Skeletal muscle tissue (tissue), 4 donors: ENCODE measurements around the gene TEX2. TPM values are rescaled to one million over a fixed set of nuclear protein-coding genes. Genes with fewer than 3 reads are reported as not detected.
A peak's percentile ranks its signal among the peaks of the same experiment; 100 is the strongest.

ENCODE experiments used
- H3K27ac ChIP-seq: one replicate; pipeline ENCODE4 v1.7.0; 2013; ENCODE audit warnings: mild to moderate bottlenecking, low read depth, low read length, inconsistent platforms
- H3K27me3 ChIP-seq, 3 donors: one replicate each; pipeline ENCODE4 v1.7.0; 2013; ENCODE audit warnings: low read length in 3 of 3; ENCODE audit not compliant: control insufficient read depth in 3 of 3, insufficient read depth in 3 of 3
- H3K36me3 ChIP-seq, 3 donors: one replicate each; pipeline ENCODE4 v1.7.0; 2013; ENCODE audit warnings: low read length in 3 of 3; ENCODE audit not compliant: control insufficient read depth in 3 of 3, insufficient read depth in 3 of 3
- H3K4me1 ChIP-seq, 3 donors: one replicate each; pipeline ENCODE4 v1.7.0; 2013; ENCODE audit warnings: low read length in 3 of 3, mild to moderate bottlenecking in 3 of 3; ENCODE audit not compliant: control insufficient read depth in 3 of 3, insufficient read depth in 3 of 3
- H3K4me3 ChIP-seq, 3 donors: one replicate each; pipeline ENCODE4 v1.7.0; 2013; ENCODE audit warnings: low read length in 3 of 3
- H3K9ac ChIP-seq, 3 donors: one replicate each; pipeline ENCODE4 v1.7.0; 2013; ENCODE audit warnings: low read length in 3 of 3, mild to moderate bottlenecking in 3 of 3, moderate library complexity in 2 of 3, low read depth in 1 of 3
- H3K9me3 ChIP-seq, 3 donors: one replicate each; pipeline ENCODE4 v1.7.0; 2013; ENCODE audit warnings: low read length in 3 of 3; ENCODE audit not compliant: control insufficient read depth in 3 of 3
- total RNA-seq: library from RNA; depleted of rRNA; stranded (reverse); fragments of >200 nt; gene quantifications from one replicate; pipeline ENCODE4 v1.2.3, GENCODE V29; 2014
- donor health status: Osteomylitis.

Gene TEX2
- total RNA-seq, 1 donor from 2014 or later, result 20.4 TPM

DNA sequence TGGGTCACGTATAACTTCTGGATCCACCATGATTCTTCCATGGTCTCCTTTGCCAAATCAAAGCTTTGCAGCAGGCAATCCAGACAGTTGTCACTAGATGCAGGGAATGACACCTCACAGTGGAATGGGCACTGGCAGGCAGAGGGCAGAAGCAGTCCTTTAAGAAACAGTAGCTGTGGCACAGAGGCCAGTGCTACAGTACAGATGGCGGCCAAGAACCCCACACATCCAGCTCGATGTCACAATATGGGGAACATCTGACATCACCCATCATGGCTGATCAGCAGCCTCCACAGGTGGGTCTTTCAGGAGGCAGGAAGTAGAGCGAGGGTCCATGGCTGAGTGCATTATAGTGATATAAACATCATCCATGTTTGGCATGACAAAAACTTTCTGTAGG, 114.4 kb downstream of the TEX2 start:
- Histone ChIP-seq H3K4me1 (peaks cover 60 to 70% (median 60%) of the 10 kb centered on the region in 3 donors), H3K27me3 (no peaks in the 10 kb centered on the region), H3K36me3 (peaks cover 2 to 32% (median 4%) of the 10 kb centered on the region in 3 donors), H3K9me3 (no peaks in the 10 kb centered on the region), H3K4me3 (peak overlapping the region in 1 of 3 donors; percentile 0), H3K9ac (peak overlapping the region in 1 of 3 donors; percentile 60), H3K27ac (peak overlapping the region; percentile 99)

DNA sequence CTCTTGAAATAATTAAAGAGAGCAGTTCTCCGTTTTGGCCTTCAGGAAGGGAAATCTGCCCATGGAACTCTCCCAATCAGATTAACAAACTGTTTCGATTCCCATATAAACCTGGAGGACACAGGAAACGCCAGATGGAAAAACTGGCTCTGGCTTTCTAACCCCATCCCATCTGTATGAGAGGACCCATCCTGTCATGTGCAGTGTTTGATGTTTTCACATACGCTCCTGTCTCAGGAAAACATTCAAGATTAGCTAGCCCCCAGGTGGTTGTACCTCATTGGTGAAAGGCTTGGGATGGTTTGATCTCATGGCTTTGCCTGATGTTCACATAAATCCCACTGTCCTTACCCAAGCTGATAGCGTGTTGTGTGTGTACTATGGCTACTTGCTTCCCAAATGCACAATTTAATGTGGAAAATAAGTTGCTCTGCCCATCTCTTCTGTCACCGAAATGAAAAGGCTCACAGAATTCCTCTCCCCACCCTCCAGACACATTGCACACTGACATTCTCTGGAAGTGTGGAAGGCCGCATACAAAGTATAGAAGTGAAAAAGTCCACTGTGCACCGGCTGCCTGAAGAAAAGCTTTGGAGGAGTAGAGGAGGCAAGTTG, 114.9 kb downstream of the TEX2 start:
- peak overlapping the region; percentile 99 for H3K27ac ChIP-seq
- no peaks in the 10 kb centered on the region for H3K9me3 ChIP-seq
- peaks cover 2 to 32% (median 4%) of the 10 kb centered on the region in 3 donors for H3K36me3 ChIP-seq
- no peaks in the 10 kb centered on the region for H3K27me3 ChIP-seq
- peak overlapping the region in 1 of 3 donors; percentile 60 for H3K9ac ChIP-seq
- peaks cover 54 to 65% (median 54%) of the 10 kb centered on the region in 3 donors for H3K4me1 ChIP-seq
- peak overlapping the region in 1 of 3 donors; percentile 0 for H3K4me3 ChIP-seq

DNA sequence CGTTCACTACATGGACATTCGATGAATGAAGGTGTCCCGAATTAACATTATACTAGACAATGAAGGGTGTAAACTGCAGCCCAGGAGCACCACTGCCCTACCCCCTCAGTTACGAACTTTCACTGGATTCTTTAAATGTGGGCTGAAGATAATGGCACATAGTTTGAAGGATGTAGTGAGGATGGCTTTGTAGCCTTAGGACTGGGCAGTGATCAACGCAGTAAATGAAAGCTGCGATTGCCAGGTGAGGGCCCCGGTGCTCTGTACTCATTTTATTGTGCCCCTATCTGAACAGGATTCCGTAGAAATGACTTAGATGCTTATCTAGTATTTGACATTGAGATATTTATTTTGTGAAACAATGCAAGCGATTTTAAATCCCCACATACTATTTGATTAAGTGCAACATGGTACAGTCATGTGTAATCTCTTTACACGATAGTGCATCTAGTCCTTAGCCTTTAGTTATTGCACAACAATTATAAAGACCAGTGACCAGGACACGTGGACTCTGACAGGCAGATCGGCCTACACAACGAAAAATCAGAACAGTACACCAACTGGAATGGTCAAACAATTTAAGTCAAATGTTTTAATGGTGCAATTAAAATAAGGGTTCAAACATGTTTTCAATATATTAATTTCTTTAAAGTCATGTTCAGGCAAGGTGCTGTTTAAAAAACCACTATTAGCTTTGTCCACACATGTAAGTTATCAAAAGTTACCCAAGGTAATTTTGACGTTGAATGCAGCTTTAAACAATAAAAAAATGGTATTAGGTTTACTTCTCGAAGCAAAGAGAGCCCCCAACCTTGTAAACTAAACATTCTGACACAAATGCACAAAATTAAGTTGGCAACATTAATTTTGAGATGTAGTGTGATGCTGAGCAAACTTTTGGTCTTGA, 115.7 kb downstream of the TEX2 start:
- H3K9me3 ChIP-seq, result no peaks in the 10 kb centered on the region
- peak overlapping the region; percentile 96 to 97 (median 96) for H3K9ac ChIP-seq
- peaks cover 47 to 57% (median 49%) of the 10 kb centered on the region in 3 donors for H3K4me1 ChIP-seq
- peak overlapping the region; percentile 92 to 94 (median 94) for H3K4me3 ChIP-seq
- H3K27ac ChIP-seq, result peak overlapping the region; percentile 99
- H3K27me3 ChIP-seq, result no peaks in the 10 kb centered on the region
- peaks cover 2 to 28% (median 4%) of the 10 kb centered on the region in 3 donors for H3K36me3 ChIP-seq

DNA sequence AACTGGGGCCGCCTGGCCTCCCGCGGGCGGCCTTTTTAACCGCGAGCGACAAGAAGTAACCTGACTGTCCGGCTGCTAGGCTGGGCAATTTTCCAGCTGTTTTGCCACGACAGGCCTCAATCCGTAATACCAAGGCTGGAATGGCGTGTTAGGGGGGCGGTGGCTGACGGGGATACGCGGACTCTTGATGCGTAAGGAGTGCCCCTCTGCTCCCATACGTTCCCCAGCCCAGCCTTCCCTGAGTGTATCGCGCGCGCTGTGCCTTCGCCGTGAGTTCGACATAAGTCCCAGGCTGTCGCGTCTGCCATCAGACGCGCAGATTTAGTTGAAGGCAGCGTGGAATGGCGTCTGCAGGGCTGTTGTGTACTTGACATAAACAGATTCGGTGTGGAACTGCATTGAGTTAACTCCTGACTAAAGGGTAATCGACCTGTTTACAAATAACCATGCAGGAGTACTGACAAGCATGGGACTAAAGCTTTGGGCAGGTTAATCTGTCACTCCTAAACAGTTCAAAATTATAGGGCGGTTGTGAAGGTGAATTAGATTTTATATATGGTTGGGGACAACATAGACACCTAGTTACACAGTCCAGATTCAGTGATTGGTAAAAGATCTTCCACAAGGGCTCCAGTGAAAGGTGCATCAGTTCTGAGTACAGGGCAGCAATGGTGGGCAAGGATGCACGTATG, 116.5 kb downstream of the TEX2 start:
- peak overlapping the region; percentile 92 to 94 (median 94) for H3K4me3 ChIP-seq
- peaks cover 2 to 28% (median 4%) of the 10 kb centered on the region in 3 donors for H3K36me3 ChIP-seq
- peaks cover 42 to 51% (median 43%) of the 10 kb centered on the region in 3 donors for H3K4me1 ChIP-seq
- peak overlapping the region; percentile 96 to 97 (median 96) for H3K9ac ChIP-seq
- H3K27ac ChIP-seq, result peak overlapping the region; percentile 99
- H3K27me3 ChIP-seq, result no peaks in the 10 kb centered on the region
- no peaks in the 10 kb centered on the region for H3K9me3 ChIP-seq

DNA sequence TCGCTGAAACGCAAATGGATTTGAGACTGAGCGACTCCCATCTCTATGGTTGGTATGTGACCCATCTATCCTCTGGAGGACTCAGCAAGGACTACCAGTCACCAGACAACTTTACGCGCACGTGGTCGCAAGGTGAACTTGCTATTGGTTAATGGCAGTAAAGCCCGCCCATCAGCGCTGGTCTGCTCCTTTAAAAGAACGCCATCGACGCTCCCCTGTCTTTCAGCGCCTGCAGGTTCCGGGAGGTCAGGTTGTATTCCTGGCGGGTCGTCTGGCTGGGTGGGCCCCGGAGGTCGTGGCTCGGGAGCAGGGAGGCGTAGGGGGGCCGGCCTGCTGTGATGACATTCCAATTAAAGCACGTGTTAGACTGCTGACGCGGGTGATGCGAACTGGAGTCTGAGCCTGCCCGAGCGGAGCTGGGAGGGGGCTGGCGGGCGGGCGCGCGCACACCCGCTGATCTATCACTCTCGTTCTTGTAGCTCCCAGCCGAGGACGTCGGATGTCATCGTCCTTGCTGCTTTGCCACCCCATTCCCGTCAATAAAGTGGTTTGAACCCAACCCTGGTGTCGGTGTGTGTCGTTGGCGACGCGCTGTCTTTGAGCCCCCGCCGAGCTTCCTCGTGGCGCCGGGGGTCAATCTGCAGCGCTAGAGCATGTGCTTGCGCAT, 117.2 kb downstream of the TEX2 start:
- Histone ChIP-seq H3K9me3 (no peaks in the 10 kb centered on the region), H3K27me3 (no peaks in the 10 kb centered on the region), H3K36me3 (peaks cover 2 to 24% (median 4%) of the 10 kb centered on the region in 3 donors), H3K4me3 (peak overlapping the region; percentile 92 to 94 (median 94)), H3K9ac (peak overlapping the region; percentile 96 to 97 (median 96)), H3K27ac (peak overlapping the region; percentile 99), H3K4me1 (peaks cover 40 to 46% (median 42%) of the 10 kb centered on the region in 3 donors)

DNA sequence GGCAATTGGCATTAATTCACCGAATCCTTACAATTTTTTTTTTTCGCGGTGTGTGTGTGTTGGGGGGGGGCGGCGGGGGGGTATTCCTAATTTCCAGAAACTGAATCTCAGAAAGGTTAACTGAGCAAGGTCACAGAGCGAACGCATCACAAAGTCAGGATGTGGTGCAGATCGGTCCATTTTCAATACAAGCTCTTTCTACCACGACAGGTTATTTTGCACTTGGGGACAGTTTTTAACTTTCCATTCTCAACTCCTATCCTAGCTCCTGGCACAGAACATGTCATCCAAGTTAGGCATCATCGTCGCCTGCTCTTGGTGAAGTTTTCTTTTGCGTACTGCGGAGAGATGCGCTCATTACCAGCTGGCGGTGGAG, 117.7 kb downstream of the TEX2 start:
- H3K9me3 ChIP-seq, result no peaks in the 10 kb centered on the region
- peak overlapping the region; percentile 99 for H3K27ac ChIP-seq
- no peaks in the 10 kb centered on the region for H3K27me3 ChIP-seq
- peak overlapping the region; percentile 79 to 96 (median 82) for H3K9ac ChIP-seq
- peaks cover 35 to 40% (median 36%) of the 10 kb centered on the region in 3 donors for H3K4me1 ChIP-seq
- peaks cover 2 to 21% (median 3%) of the 10 kb centered on the region in 3 donors for H3K36me3 ChIP-seq
- H3K4me3 ChIP-seq, result peak overlapping the region; percentile 92 to 94 (median 94)

DNA sequence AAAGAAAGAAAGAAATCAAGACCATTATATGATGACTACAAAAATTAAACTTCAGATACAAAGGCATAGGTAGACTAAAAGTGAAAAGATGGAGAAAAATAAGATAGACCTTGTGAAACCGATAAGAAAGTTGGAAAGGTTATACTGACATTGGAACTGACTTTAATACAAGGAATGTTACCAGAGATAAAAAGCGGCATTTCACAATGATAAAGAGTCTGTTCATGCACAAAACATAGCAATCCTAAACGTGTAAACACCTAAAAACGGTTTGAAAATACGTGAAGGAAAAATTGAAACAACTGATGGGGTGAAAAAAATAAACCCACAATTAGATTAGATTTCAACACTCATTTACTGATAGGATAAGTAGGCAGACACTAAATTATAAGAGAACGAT, 123.5 kb downstream of the TEX2 start:
- Histone ChIP-seq H3K9me3 (no peaks in the 10 kb centered on the region), H3K36me3 (no peaks in the 10 kb centered on the region), H3K9ac (no peak overlapping the region), H3K27me3 (no peaks in the 10 kb centered on the region), H3K4me3 (no peak overlapping the region), H3K27ac (no peak overlapping the region), H3K4me1 (no peaks in the 10 kb centered on the region)

DNA sequence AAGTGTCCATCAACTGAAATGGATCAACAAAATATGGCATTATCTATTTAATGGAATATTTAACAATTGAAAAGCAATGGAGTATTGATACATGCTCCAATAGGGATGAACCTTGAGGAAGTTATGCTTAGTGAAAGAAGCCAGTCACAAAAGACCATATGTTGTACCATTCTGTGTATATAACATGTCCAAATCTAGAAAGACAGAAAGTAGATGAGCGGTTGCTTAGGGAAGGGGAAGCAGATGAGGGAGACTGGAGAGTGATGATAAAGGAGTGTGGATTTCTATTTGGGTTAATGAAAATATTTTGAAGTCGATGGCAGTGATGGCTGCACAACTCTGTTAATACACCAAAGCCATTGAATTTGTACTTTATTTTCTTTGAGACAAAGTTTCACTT, 124.6 kb downstream of the TEX2 start:
- Histone ChIP-seq H3K9me3 (no peaks in the 10 kb centered on the region), H3K36me3 (no peaks in the 10 kb centered on the region), H3K9ac (no peak overlapping the region), H3K27ac (no peak overlapping the region), H3K4me1 (no peaks in the 10 kb centered on the region), H3K27me3 (no peaks in the 10 kb centered on the region), H3K4me3 (no peak overlapping the region)

DNA sequence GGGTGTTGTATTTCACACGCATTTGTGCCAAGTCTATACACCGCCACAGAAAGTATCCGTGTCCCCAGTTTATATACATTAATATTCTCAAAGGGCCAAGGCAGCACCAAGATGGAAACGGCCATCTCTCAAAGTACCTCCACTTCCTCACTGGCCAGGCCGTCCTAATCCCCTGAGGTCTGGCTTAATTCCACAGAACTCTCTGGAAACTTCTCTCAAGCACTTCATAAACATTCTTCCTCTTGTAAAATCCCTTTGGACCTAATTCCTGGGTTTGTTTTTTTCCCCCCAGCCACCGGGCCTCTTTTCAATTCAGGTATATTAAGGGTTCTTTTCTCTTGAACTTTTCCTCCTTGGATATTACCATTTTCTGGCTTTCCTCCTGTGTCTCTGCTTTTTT, 128.1 kb downstream of the TEX2 start:
- Histone ChIP-seq H3K36me3 (no peaks in the 10 kb centered on the region), H3K4me3 (no peak overlapping the region), H3K27me3 (no peaks in the 10 kb centered on the region), H3K9ac (no peak overlapping the region), H3K9me3 (no peaks in the 10 kb centered on the region), H3K27ac (no peak overlapping the region), H3K4me1 (peaks cover 5 to 8% (median 7%) of the 10 kb centered on the region in 3 donors)
